A549 (cell line): ENCODE data around the gene PDE6C.

Source experiments
- BCL3 ChIP-seq: fragments of >200 bp; sonication (Bioruptor Twin); formaldehyde crosslinking; IDR thresholded peaks from 3 replicates; pipeline ENCODE4 v1.6.1; 2016
- CEBPB ChIP-seq, 2 experiments: fragments of >200 bp in 1 of 2; sonication (Bioruptor Twin) in 1 of 2; formaldehyde crosslinking in 1 of 2; IDR thresholded peaks; 2 replicates each; pipeline ENCODE4 v1.6.1; 2012 to 2016
- CHD2 ChIP-seq: fragments of 150-350 bp; IDR thresholded peaks from 2 replicates; pipeline ENCODE4 v1.6.1; 2014; ENCODE audit warnings: low read length; ENCODE audit not compliant: partially characterized antibody
- CTCF ChIP-seq: fragments of >200 bp; sonication (Bioruptor Twin); formaldehyde crosslinking; IDR thresholded peaks from 3 replicates; pipeline ENCODE4 v1.5.1; 2016
- ELK1 ChIP-seq: fragments of 150-350 bp; IDR thresholded peaks from 2 replicates; pipeline ENCODE4 v1.6.1; 2014; ENCODE audit warnings: low read depth, mild to moderate bottlenecking, low read length
- PHF8 ChIP-seq: fragments of 200-600 bp; sonication (generic); IDR thresholded peaks from 2 replicates; pipeline ENCODE4 v1.6.1; 2016; ENCODE audit warnings: low read depth, mild to moderate bottlenecking, antibody characterized with exemption, moderate library complexity, borderline replicate concordance
- POLR2A ChIP-seq: IDR thresholded peaks from 2 replicates; pipeline ENCODE4 v1.6.1; 2012; ENCODE audit warnings: mild to moderate bottlenecking, low read length
- RCOR1 ChIP-seq: fragments of 150-350 bp; IDR thresholded peaks from 2 replicates; pipeline ENCODE4 v1.6.1; 2014; ENCODE audit warnings: antibody characterized with exemption, low read length, low read depth
- REST ChIP-seq: fragments of 200-600 bp; sonication (generic); IDR thresholded peaks from 2 replicates; pipeline ENCODE4 v1.6.1; 2016; ENCODE audit warnings: antibody characterized with exemption, mild to moderate bottlenecking, moderate library complexity
- RNF2 ChIP-seq: fragments of 200-600 bp; sonication (generic); IDR thresholded peaks from 2 replicates; pipeline ENCODE4 v1.6.1; 2016; ENCODE audit warnings: low read depth, mild to moderate bottlenecking, antibody characterized with exemption, moderate library complexity, borderline replicate concordance
- TFCP2L1 ChIP-seq: fragments of 250-450 bp; sonication (Bioruptor Pico); IDR thresholded peaks from 2 replicates; pipeline ENCODE4 v1.5.0; 2021; ENCODE audit warnings: mild to moderate bottlenecking

GRCh38 chr10:93565446-93565845 lies 46.9 kb upstream of the PDE6C start:
- TF ChIP-seq REST (no peak), CTCF (no peak), CEBPB (IDR thresholded peaks at IDR 0.05) (no peak), POLR2A (no peak), CHD2 (no peak), ELK1 (no peak), RNF2 (no peak), RCOR1 (no peak), TFCP2L1 (CRISPR knock-in tag) (no peak), BCL3 (no peak), PHF8 (no peak)
